ENCODE measurements around the gene MRPL49.

GRCh38 chr11:65126624-65127274, 4.6 kb downstream of the MRPL49 start:
- TF ChIP-seq EZH2 (IDR thresholded peaks at IDR 0.05; ENCODE audit: borderline replicate concordance, insufficient read depth, low read depth, low read length, poor library complexity, severe bottlenecking) = no peak
- TF ChIP-seq, protein P1, sequence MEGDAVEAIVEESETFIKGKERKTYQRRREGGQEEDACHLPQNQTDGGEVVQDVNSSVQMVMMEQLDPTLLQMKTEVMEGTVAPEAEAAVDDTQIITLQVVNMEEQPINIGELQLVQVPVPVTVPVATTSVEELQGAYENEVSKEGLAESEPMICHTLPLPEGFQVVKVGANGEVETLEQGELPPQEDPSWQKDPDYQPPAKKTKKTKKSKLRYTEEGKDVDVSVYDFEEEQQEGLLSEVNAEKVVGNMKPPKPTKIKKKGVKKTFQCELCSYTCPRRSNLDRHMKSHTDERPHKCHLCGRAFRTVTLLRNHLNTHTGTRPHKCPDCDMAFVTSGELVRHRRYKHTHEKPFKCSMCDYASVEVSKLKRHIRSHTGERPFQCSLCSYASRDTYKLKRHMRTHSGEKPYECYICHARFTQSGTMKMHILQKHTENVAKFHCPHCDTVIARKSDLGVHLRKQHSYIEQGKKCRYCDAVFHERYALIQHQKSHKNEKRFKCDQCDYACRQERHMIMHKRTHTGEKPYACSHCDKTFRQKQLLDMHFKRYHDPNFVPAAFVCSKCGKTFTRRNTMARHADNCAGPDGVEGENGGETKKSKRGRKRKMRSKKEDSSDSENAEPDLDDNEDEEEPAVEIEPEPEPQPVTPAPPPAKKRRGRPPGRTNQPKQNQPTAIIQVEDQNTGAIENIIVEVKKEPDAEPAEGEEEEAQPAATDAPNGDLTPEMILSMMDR (IDR thresholded peaks at IDR 0.05) = no peak

Data from B cell (primary cell).